ENCODE results near the gene CREB3.

GRCh38 chr9:35723426-35723825 lies 9.0 kb upstream of the CREB3 start:
- TF ChIP-seq CTCF (IDR thresholded peaks at IDR 0.05; ENCODE audit: insufficient read depth, low read length, poor library complexity, severe bottlenecking), result no peak
- no peak for TF ChIP-seq EZH2phosphoT487 (conservative IDR thresholded peaks at IDR 0.05; ENCODE audit: low read length)

Measured in SU-DHL-6 (cell line).